Astrocyte (in vitro differentiated cells and primary cell): ENCODE data around the gene PAX8. TPM values are rescaled to one million over a fixed set of nuclear protein-coding genes. Genes with fewer than 3 reads are reported as not detected.
A peak's percentile ranks its signal among the peaks of the same experiment; 100 is the strongest.

ENCODE experiments used
- DNase-seq: peaks from one replicate; pipeline ENCODE4 v3.0.0-alpha.2; 2010; ENCODE audit warnings: low read depth
- FAIRE-seq: peaks from 2 replicates; lab custom pipeline; 2011; peaks lifted over from hg19 to GRCh38; lab: Jason Lieb, UNC
- H2AFZ ChIP-seq: 2 replicates; pipeline ENCODE4 v1.6.0; 2012; ENCODE audit warnings: low read depth, low read length, inconsistent platforms
- H3K27ac ChIP-seq: 2 replicates; pipeline ENCODE4 v1.5.1; 2011; ENCODE audit warnings: low read depth, low read length, inconsistent platforms
- H3K27me3 ChIP-seq: 2 replicates; pipeline ENCODE4 v1.6.0; 2011; ENCODE audit warnings: low read length, inconsistent platforms; ENCODE audit not compliant: insufficient read depth
- H3K36me3 ChIP-seq: 2 replicates; pipeline ENCODE4 v1.5.1; 2011; ENCODE audit warnings: low read length, inconsistent platforms; ENCODE audit not compliant: insufficient read depth
- H3K4me1 ChIP-seq: 2 replicates; pipeline ENCODE4 v1.5.1; 2011; ENCODE audit warnings: low read length, inconsistent platforms; ENCODE audit not compliant: insufficient read depth
- H3K4me2 ChIP-seq: 2 replicates; pipeline ENCODE4 v1.6.0; 2012; ENCODE audit warnings: low read length, inconsistent platforms
- H3K4me3 ChIP-seq: 2 replicates; pipeline ENCODE4 v1.5.1; 2011; ENCODE audit warnings: low read depth, mild to moderate bottlenecking, low read length, inconsistent platforms; ENCODE audit not compliant: insufficient read depth
- H3K79me2 ChIP-seq: 2 replicates; pipeline ENCODE4 v1.6.0; 2012; ENCODE audit warnings: mild to moderate bottlenecking, low read length, inconsistent platforms; ENCODE audit not compliant: insufficient read depth
- H3K9ac ChIP-seq: 2 replicates; pipeline ENCODE4 v1.6.0; 2012; ENCODE audit warnings: mild to moderate bottlenecking, low read length, inconsistent platforms
- H3K9me3 ChIP-seq: 2 replicates; pipeline ENCODE4 v1.5.1; 2012; ENCODE audit warnings: low read depth, mild to moderate bottlenecking, low read length, inconsistent platforms; ENCODE audit not compliant: insufficient read depth
- H4K20me1 ChIP-seq: 2 replicates; pipeline ENCODE4 v1.6.0; 2012; ENCODE audit warnings: low read length, inconsistent platforms; ENCODE audit not compliant: insufficient read depth
- H3K27ac Mint-ChIP-seq: one replicate; pipeline ENCODE4 v1.8.0; 2021; ENCODE audit warnings: mild to moderate bottlenecking, mixed read lengths; ENCODE audit not compliant: unreplicated experiment
- H3K27me3 Mint-ChIP-seq: one replicate; pipeline ENCODE4 v1.8.0; 2021; ENCODE audit warnings: low read depth, mixed read lengths; ENCODE audit not compliant: unreplicated experiment
- H3K36me3 Mint-ChIP-seq: one replicate; pipeline ENCODE4 v1.8.0; 2021; ENCODE audit warnings: low read depth, mixed read lengths; ENCODE audit not compliant: unreplicated experiment
- H3K4me1 Mint-ChIP-seq: one replicate; pipeline ENCODE4 v1.8.0; 2021; ENCODE audit warnings: low read depth, mixed read lengths; ENCODE audit not compliant: unreplicated experiment
- H3K4me3 Mint-ChIP-seq: one replicate; pipeline ENCODE4 v1.8.0; 2021; ENCODE audit warnings: mild to moderate bottlenecking, moderate library complexity, mixed read lengths; ENCODE audit not compliant: unreplicated experiment
- H3K9me3 Mint-ChIP-seq: one replicate; pipeline ENCODE4 v1.8.0; 2021; ENCODE audit warnings: mild to moderate bottlenecking, mixed read lengths; ENCODE audit not compliant: unreplicated experiment
- CTCF ChIP-seq: IDR thresholded peaks from 2 replicates; pipeline ENCODE4 v1.5.1; 2011; ENCODE audit warnings: low read depth, mild to moderate bottlenecking, inconsistent platforms, low read length, moderate library complexity; ENCODE audit not compliant: insufficient read depth
- EZH2 ChIP-seq: IDR thresholded peaks from 2 replicates; pipeline ENCODE4 v1.6.1; 2012; ENCODE audit warnings: mild to moderate bottlenecking, low read length, inconsistent platforms; ENCODE audit not compliant: insufficient read depth
- total RNA-seq: library from RNA; stranded (reverse); gene quantifications from 2 replicates; pipeline ENCODE4 v1.2.1, GENCODE V29; 2021

PAX8 gene
- total RNA-seq, 1 donor from 2014 or later = 0.48 TPM

- Histone ChIP-seq H3K36me3 (no peaks in the 10 kb centered on the region), H3K9ac (no peak overlapping the region), H3K27me3 (no peaks in the 10 kb centered on the region), H3K27ac (no peak overlapping the region), H4K20me1 (no peaks in the 10 kb centered on the region), H3K79me2 (no peaks in the 10 kb centered on the region), H3K4me2 (peak overlapping the region; percentile 25), H2AFZ (no peak overlapping the region), H3K4me1 (peaks cover 18% of the 10 kb centered on the region), H3K9me3 (no peaks in the 10 kb centered on the region), H3K4me3 (no peak overlapping the region)
- peaks cover 43% of the 10 kb centered on the region for H3K27me3 Mint-ChIP-seq
- H3K4me3 Mint-ChIP-seq = no peak overlapping the region
- TF ChIP-seq EZH2 (no peak), CTCF (no peak)
- no peaks in the 10 kb centered on the region for H3K36me3 Mint-ChIP-seq
- peaks cover 3% of the 10 kb centered on the region for H3K9me3 Mint-ChIP-seq
- no peak for FAIRE-seq
- H3K4me1 Mint-ChIP-seq = peaks cover 10% of the 10 kb centered on the region
- no peak overlapping the region for H3K27ac Mint-ChIP-seq
- DNase-seq = no peak
Measured at GRCh38 chr2:113257516-113258264, 21.0 kb downstream of the PAX8 start.

- H3K79me2 ChIP-seq = no peaks in the 10 kb centered on the region
- peak overlapping the region; percentile 11 for H3K27ac ChIP-seq
- no peaks in the 10 kb centered on the region for H3K36me3 ChIP-seq
- H3K9me3 ChIP-seq = no peaks in the 10 kb centered on the region
- H3K27me3 ChIP-seq = no peaks in the 10 kb centered on the region
- H3K4me2 ChIP-seq = peak overlapping the region; percentile 45
- DNase-seq (peak; percentile 45), FAIRE-seq (no peak)
- H3K4me1 ChIP-seq = peaks cover 18% of the 10 kb centered on the region
- Mint-ChIP-seq H3K27ac (peak overlapping the region; percentile 83), H3K36me3 (no peaks in the 10 kb centered on the region), H3K4me1 (peaks cover 20% of the 10 kb centered on the region), H3K4me3 (no peak overlapping the region), H3K27me3 (peaks cover 20% of the 10 kb centered on the region), H3K9me3 (peaks cover 3% of the 10 kb centered on the region)
- peak overlapping the region; percentile 13 for H2AFZ ChIP-seq
- no peak overlapping the region for H3K9ac ChIP-seq
- TF ChIP-seq CTCF (no peak), EZH2 (no peak)
- H3K4me3 ChIP-seq = no peak overlapping the region
- H4K20me1 ChIP-seq = no peaks in the 10 kb centered on the region
Measured at GRCh38 chr2:113255140-113256070, 23.3 kb downstream of the PAX8 start.
